Neural cell (in vitro differentiated cells): ENCODE results near the gene ZNF407. TPM values are rescaled to one million over a fixed set of nuclear protein-coding genes. Genes with fewer than 3 reads are reported as not detected.

Experiments
- H2AFZ ChIP-seq: fragments of 200-600, 300-800 bp; sonication (generic), shearing (Covaris generic); 2 replicates; pipeline ENCODE4 v1.6.0; 2014; ENCODE audit warnings: low read depth, mild to moderate bottlenecking, antibody characterized with exemption, low read length, moderate library complexity
- H3F3A ChIP-seq: fragments of 200-600 bp; shearing (Covaris generic); 2 replicates; pipeline ENCODE4 v1.6.1; 2016; ENCODE audit warnings: mild to moderate bottlenecking, moderate library complexity, mixed read lengths, antibody characterized with exemption, low read length; ENCODE audit not compliant: insufficient read depth, poor library complexity, severe bottlenecking
- H3K27ac ChIP-seq: fragments of 200-600, 300-800 bp; sonication (generic), shearing (Covaris generic); 2 replicates; pipeline ENCODE4 v1.5.1; 2014; ENCODE audit warnings: mild to moderate bottlenecking, low read length, moderate library complexity
- H3K27me3 ChIP-seq: fragments of 300-800, 200-600 bp; sonication (generic), shearing (Covaris generic); 2 replicates; pipeline ENCODE4 v1.6.0; 2014; ENCODE audit warnings: mild to moderate bottlenecking, low read depth, low read length, moderate library complexity; ENCODE audit not compliant: insufficient read depth
- H3K36me3 ChIP-seq: fragments of 300-800, 200-600 bp; sonication (generic), shearing (Covaris generic); 2 replicates; pipeline ENCODE4 v1.5.1; 2014; ENCODE audit warnings: mild to moderate bottlenecking, antibody characterized with exemption, low read length, moderate library complexity; ENCODE audit not compliant: insufficient read depth
- H3K4me2 ChIP-seq: fragments of 300-800, 200-600 bp; sonication (generic), shearing (Covaris generic); 2 replicates; pipeline ENCODE4 v1.6.0; 2014; ENCODE audit warnings: mild to moderate bottlenecking, low read length
- H3K4me3 ChIP-seq: fragments of 300-800, 200-600 bp; sonication (generic), shearing (Covaris generic); 2 replicates; pipeline ENCODE4 v1.5.1; 2014; ENCODE audit warnings: mild to moderate bottlenecking, low read length, moderate library complexity
- H3K79me2 ChIP-seq: fragments of 200-600 bp; shearing (Covaris generic); replicated peaks from 2 replicates; pipeline ENCODE4 v1.6.0; 2014; ENCODE audit warnings: mild to moderate bottlenecking, low read length, moderate library complexity; ENCODE audit not compliant: insufficient read depth
- H3K9ac ChIP-seq: fragments of 300-800, 200-600 bp; sonication (generic), shearing (Covaris generic); 2 replicates; pipeline ENCODE4 v1.6.1; 2016; ENCODE audit warnings: mild to moderate bottlenecking, low read length, mixed read lengths
- H3K9me2 ChIP-seq: fragments of 200-600 bp; shearing (Covaris generic); 2 replicates; pipeline ENCODE4 v1.6.1; 2016; ENCODE audit warnings: mild to moderate bottlenecking, low read length, mixed read lengths; ENCODE audit not compliant: insufficient read depth
- H3K9me3 ChIP-seq: fragments of 200-600, 300-800 bp; sonication (generic), shearing (Covaris generic); 2 replicates; pipeline ENCODE4 v1.6.1; 2016; ENCODE audit warnings: mild to moderate bottlenecking, mixed run types, low read length, moderate library complexity, mixed read lengths
- H4K20me1 ChIP-seq: fragments of 200-600 bp; shearing (Covaris generic); 2 replicates; pipeline ENCODE4 v1.6.1; 2016; ENCODE audit warnings: mild to moderate bottlenecking, mixed run types; ENCODE audit not compliant: insufficient read depth
- CTCF ChIP-seq: fragments of 450-650 bp; IDR thresholded peaks from 2 replicates; pipeline ENCODE4 v1.5.1; 2014; ENCODE audit warnings: antibody characterized with exemption, mild to moderate bottlenecking, moderate library complexity; ENCODE audit not compliant: poor library complexity, severe bottlenecking
- EP300 ChIP-seq: fragments of 450-650 bp; conservative IDR thresholded peaks from 2 replicates; pipeline ENCODE4 v1.6.1; 2014; ENCODE audit warnings: antibody characterized with exemption, mild to moderate bottlenecking, moderate library complexity; ENCODE audit not compliant: poor library complexity, severe bottlenecking
- EZH2 ChIP-seq: fragments of 200-600, 300-800 bp; shearing (Covaris generic), sonication (generic); IDR thresholded peaks from 2 replicates; pipeline ENCODE4 v1.6.1; 2014; ENCODE audit warnings: antibody characterized with exemption, low read length, borderline replicate concordance, mild to moderate bottlenecking; ENCODE audit not compliant: insufficient read depth, poor library complexity, severe bottlenecking
- MXI1 ChIP-seq: fragments of 450-650 bp; conservative IDR thresholded peaks from 2 replicates; pipeline ENCODE4 v1.6.1; 2014; ENCODE audit warnings: antibody characterized with exemption, mild to moderate bottlenecking; ENCODE audit not compliant: poor library complexity, severe bottlenecking
- POLR2AphosphoS5 ChIP-seq: IDR thresholded peaks from 2 replicates; pipeline ENCODE4 v1.6.1; 2012
- RAD21 ChIP-seq: fragments of 450-650 bp; conservative IDR thresholded peaks from 2 replicates; pipeline ENCODE4 v1.6.1; 2014; ENCODE audit warnings: antibody characterized with exemption, mild to moderate bottlenecking, moderate library complexity
- REST ChIP-seq: IDR thresholded peaks from 2 replicates; pipeline ENCODE4 v1.6.1; 2012; ENCODE audit warnings: borderline replicate concordance
- SMC3 ChIP-seq: fragments of 450-650 bp; conservative IDR thresholded peaks from 2 replicates; pipeline ENCODE4 v1.6.1; 2014; ENCODE audit warnings: antibody characterized with exemption, mild to moderate bottlenecking, moderate library complexity; ENCODE audit not compliant: poor library complexity
- TAF1 ChIP-seq: IDR thresholded peaks from 2 replicates; pipeline ENCODE4 v1.6.1; 2012; ENCODE audit warnings: low read depth
- polyA plus RNA-seq: library from polyadenylated mRNA; depleted of rRNA; stranded (reverse); fragments of >200 nt; gene quantifications from 2 replicates; pipeline ENCODE4 v1.2.3, GENCODE V29; 2014

The ZNF407 gene
- polyA plus RNA-seq, 1 donor from 2014 or later: 2.9 TPM

GRCh38 chr18:74695170-74695569 is 97.5 kb downstream of the ZNF407 start:
- H3K79me2 ChIP-seq: no peaks in the 10 kb centered on the region
- no peak overlapping the region for H3K4me3 ChIP-seq
- no peaks in the 10 kb centered on the region for H3K36me3 ChIP-seq
- no peak overlapping the region for H3K27ac ChIP-seq
- no peak overlapping the region for H3K9ac ChIP-seq
- no peaks in the 10 kb centered on the region for H3K9me3 ChIP-seq
- no peak for TF ChIP-seq CTCF
- no peak for TF ChIP-seq TAF1
- TF ChIP-seq RAD21: no peak
- no peak for TF ChIP-seq MXI1
- no peak for TF ChIP-seq EZH2
- TF ChIP-seq POLR2AphosphoS5: no peak
- TF ChIP-seq EP300: no peak
- TF ChIP-seq REST: no peak
- no peak for TF ChIP-seq SMC3
- no peak overlapping the region for H3K4me2 ChIP-seq
- H4K20me1 ChIP-seq: no peaks in the 10 kb centered on the region
- no peak overlapping the region for H2AFZ ChIP-seq
- H3F3A ChIP-seq: no peaks in the 10 kb centered on the region
- no peaks in the 10 kb centered on the region for H3K27me3 ChIP-seq
- H3K9me2 ChIP-seq: no peaks in the 10 kb centered on the region

- Histone ChIP-seq H3K4me3 (no peak overlapping the region), H3K36me3 (no peaks in the 10 kb centered on the region), H2AFZ (no peak overlapping the region), H3F3A (no peaks in the 10 kb centered on the region), H3K4me2 (no peak overlapping the region), H4K20me1 (no peaks in the 10 kb centered on the region), H3K9me2 (no peaks in the 10 kb centered on the region), H3K9me3 (no peaks in the 10 kb centered on the region), H3K27ac (no peak overlapping the region), H3K79me2 (no peaks in the 10 kb centered on the region), H3K9ac (no peak overlapping the region), H3K27me3 (no peaks in the 10 kb centered on the region)
- no peak for TF ChIP-seq REST
- TF ChIP-seq POLR2AphosphoS5: no peak
- no peak for TF ChIP-seq TAF1
- no peak for TF ChIP-seq SMC3
- no peak for TF ChIP-seq CTCF
- no peak for TF ChIP-seq EZH2
Measured at GRCh38 chr18:74698881-74699280, 101.2 kb downstream of the ZNF407 start.
